Uterus (tissue), 2 donors: ENCODE data around the gene FUT6.

Source experiments
- CTCF ChIP-seq, 4 experiments: fragments of 200-600 bp in 2 of 4; fragments of 450-650 bp in 2 of 4; sonication (generic) in 2 of 4; IDR thresholded peaks; one replicate each; pipeline ENCODE4 v1.5.1; 2016 to 2019; ENCODE audit warnings: antibody characterized with exemption in 4 of 4, mild to moderate bottlenecking in 2 of 4, moderate library complexity in 1 of 4
- POLR2A ChIP-seq, 2 donors: fragments of 450-650 bp; IDR thresholded peaks; one replicate each; pipeline ENCODE4 v1.6.1; 2016; ENCODE audit warnings: antibody characterized with exemption in 2 of 2, mild to moderate bottlenecking in 1 of 2, moderate library complexity in 1 of 2

DNA sequence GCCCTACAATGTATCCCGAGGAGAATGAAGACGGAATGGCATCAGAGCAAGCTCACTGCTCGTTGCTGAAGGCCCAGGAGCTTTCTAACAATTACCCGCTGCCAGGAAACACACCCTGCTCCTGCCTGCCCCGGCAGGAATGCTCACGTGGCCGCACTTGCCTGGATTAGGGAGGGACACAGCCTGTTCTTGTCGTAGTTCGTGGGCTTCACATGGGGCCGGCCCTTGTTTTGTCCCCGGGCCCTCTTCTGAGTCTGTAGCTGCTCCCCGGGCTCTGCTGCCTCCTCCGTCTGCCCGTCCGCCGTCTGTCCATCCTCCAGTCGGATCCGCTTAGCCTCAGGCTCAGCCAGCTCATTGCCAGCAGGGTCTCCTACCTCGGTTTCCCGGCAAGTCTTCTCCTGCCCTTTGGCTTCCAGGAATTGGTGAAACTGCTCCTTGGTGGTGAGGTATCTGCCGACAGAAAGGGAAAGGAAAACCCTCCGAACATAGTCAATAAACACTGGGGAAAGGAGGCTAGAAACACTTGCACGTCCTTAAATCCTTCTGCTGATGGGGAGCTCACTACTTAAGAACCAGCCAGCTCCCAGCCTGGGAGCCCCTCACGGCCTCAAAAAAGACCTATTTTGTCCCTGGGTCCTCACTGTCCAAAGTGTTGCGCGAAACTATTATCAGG, 49.5 kb downstream of the FUT6 start:
- no peak for TF ChIP-seq CTCF (IDR thresholded peaks at IDR 0.05)
- no peak for TF ChIP-seq POLR2A (IDR thresholded peaks at IDR 0.05)
